NCI-H510A treated with DMSO at 0.1 percent for 48 hours (cell line): ENCODE measurements around the gene URB2.
A peak's percentile ranks its signal among the peaks of the same experiment; 100 is the strongest.
"Not testable (repeated sequence)": the region's sequence is repeated elsewhere in the genome, so short reads cannot be mapped to it uniquely, and the experiment has no call there.

Experiments
- DNase-seq: peaks from one replicate; lab custom pipeline; 2025; lab: John Stamatoyannopoulos, UW

URB2 gene

GRCh38 chr1:229693129-229693900, 67.3 kb downstream of the URB2 start:
- DNase-seq, result no peak

- peak; percentile 87 for DNase-seq
Observed at GRCh38 chr1:229694053-229694693, 68.1 kb downstream of the URB2 start.

DNA sequence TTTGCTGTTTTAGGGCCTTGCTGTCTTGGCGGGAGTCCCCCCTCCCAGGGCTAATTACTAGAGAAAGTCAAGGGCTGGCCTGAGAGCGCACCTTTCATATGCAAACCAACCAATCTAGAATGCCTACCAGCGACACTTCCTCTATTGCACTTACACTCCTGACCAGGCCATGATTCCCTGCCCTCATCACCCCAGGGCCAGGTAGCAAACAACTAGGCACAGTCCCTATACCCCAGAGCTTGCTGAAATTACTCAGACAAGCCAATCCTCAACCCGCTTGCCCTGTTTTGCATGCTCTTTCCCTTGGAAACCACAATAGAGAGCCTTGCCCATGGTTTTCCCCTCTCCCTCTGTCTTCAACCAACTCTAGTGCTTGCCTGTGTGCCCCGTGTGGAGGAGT, 70.3 kb downstream of the URB2 start:
- DNase-seq, result no peak

DNA sequence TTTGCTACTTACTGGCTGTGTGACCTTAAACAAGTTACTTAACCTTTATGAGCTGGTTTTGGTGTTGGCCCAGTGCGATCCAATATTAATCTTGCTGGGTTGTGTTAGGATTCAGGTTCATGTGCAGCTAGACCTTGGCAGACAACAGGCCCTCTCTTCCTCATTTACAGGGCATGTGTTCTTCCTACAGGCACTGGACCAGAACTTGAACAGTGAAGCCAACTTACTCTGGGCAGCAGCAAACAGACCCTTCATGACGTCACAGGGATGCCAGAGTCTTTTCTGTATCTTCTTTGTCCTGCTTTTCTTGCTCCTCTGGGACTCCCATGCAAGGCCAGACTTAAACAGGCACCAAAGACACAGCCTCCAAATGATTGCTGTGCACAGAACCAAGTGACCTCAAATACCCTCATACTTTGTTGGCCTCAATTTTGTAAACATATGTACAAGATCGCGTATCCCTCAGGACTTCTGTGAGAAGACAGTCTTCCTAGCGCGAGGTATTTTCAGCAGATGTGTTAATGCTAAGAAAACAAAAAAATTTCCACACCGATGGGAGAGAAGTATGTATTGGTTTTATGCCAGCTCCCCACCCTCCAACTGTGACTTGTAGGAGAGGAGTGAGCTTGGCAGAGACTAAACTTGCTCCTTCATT, 73.7 kb downstream of the URB2 start:
- DNase-seq, result no peak

- no peak for DNase-seq
Observed at GRCh38 chr1:229704157-229704556, 78.1 kb downstream of the URB2 start.

GRCh38 chr1:229705152-229705551, 79.1 kb downstream of the URB2 start:
- DNase-seq, result not testable (repeated sequence)

- not testable (repeated sequence) for DNase-seq
Observed at GRCh38 chr1:229707127-229707526, 81.1 kb downstream of the URB2 start.

DNA sequence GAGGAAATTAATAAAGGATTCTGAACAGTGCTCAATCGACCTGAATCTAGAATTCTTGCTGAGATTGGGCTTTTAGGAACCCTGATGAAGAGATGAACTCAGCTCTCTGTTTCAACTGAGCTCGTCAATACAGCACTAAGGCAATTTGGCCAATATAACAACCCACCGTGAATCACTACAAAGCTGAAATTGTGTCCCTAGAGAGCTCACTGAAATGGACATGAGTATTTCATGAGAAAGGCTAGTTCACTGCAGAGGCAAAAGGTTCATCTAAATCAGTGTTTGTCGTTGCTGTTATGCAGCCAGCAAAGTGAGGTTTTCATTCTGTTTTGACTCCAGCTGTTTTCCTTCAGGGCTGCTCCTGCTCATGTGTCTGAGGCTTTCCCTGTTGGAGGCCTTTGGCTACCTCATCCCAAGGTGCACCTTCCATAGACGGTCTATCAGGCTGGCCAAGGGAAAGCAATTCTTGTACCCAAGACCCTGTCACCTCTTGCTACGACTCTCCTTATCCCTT, 83.5 kb downstream of the URB2 start:
- DNase-seq, result no peak
